Measurements from ENCODE around the gene SLC24A1. TPM values are rescaled to one million over a fixed set of nuclear protein-coding genes. Genes with fewer than 3 reads are reported as not detected.

SLC24A1 gene
- total RNA-seq, 1 donor: 5.2 TPM

GRCh38 chr15:65618560-65619109 lies 3.1 kb upstream of the SLC24A1 start:
- no peak for TF ChIP-seq CTCF (IDR thresholded peaks at IDR 0.05; ENCODE audit: insufficient read depth, low read depth, low read length)
- no peak overlapping the region for H3K4me3 ChIP-seq (ENCODE audit: low read depth, low read length)
- no peak for DNase-seq (ENCODE audit: low read depth)

GRCh38 chr15:65619626-65620290 lies 2.0 kb upstream of the SLC24A1 start:
- TF ChIP-seq CTCF (IDR thresholded peaks at IDR 0.05; ENCODE audit: insufficient read depth, low read depth, low read length): no peak
- peak; percentile 73 for DNase-seq (ENCODE audit: low read depth)
- no peak overlapping the region for H3K4me3 ChIP-seq (ENCODE audit: low read depth, low read length)

GRCh38 chr15:65620833-65621232 lies 905 bp upstream of the SLC24A1 start:
- DNase-seq (ENCODE audit: low read depth): no peak
- no peak overlapping the region for H3K4me3 ChIP-seq (ENCODE audit: low read depth, low read length)
- TF ChIP-seq CTCF (IDR thresholded peaks at IDR 0.05; ENCODE audit: insufficient read depth, low read depth, low read length): no peak

- no peak overlapping the region for H3K4me3 ChIP-seq (ENCODE audit: low read depth, low read length)
- no peak for DNase-seq (ENCODE audit: low read depth)
- TF ChIP-seq CTCF (IDR thresholded peaks at IDR 0.05; ENCODE audit: insufficient read depth, low read depth, low read length): no peak
These were observed 1.4 kb downstream of the SLC24A1 start for GRCh38 chr15:65623103-65623502.

GRCh38 chr15:65626856-65627255 lies 5.1 kb downstream of the SLC24A1 start:
- DNase-seq (ENCODE audit: low read depth): no peak
- TF ChIP-seq CTCF (IDR thresholded peaks at IDR 0.05; ENCODE audit: insufficient read depth, low read depth, low read length): no peak
- H3K4me3 ChIP-seq (ENCODE audit: low read depth, low read length): no peak overlapping the region

GRCh38 chr15:65629548-65629947 lies 7.8 kb downstream of the SLC24A1 start:
- no peak for DNase-seq (ENCODE audit: low read depth)
- H3K4me3 ChIP-seq (ENCODE audit: low read depth, low read length): no peak overlapping the region
- no peak for TF ChIP-seq CTCF (IDR thresholded peaks at IDR 0.05; ENCODE audit: insufficient read depth, low read depth, low read length)

- no peak for TF ChIP-seq CTCF (IDR thresholded peaks at IDR 0.05; ENCODE audit: insufficient read depth, low read depth, low read length)
- DNase-seq (ENCODE audit: low read depth): no peak
These were observed 9.0 kb downstream of the SLC24A1 start for GRCh38 chr15:65630760-65631159.

More at GRCh38 chr15:65630760-65631159, 9.0 kb downstream of the SLC24A1 start:
- H3K4me3 ChIP-seq (ENCODE audit: low read depth, low read length): no peak overlapping the region

Data from fibroblast of villous mesenchyme (primary cell).